HEK293 (cell line): ENCODE measurements around the gene MGST2.
A peak's percentile ranks its signal among the peaks of the same experiment; 100 is the strongest.

Source experiments
- CTCF ChIA-PET: fragments of 350-600 bp; formaldehyde crosslinking; extraction: SDS; loops from one replicate; lab custom pipeline; 2021; ENCODE audit warnings: antibody characterized with exemption; lab: Yijun Ruan, JAX
- POLR2A ChIA-PET: fragments of 300-600 bp; formaldehyde crosslinking; extraction: SDS; loops from one replicate; lab custom pipeline; 2020; ENCODE audit warnings: antibody characterized with exemption, inconsistent platforms; lab: Yijun Ruan, JAX
- H3K27ac ChIP-seq: fragments of 200-500 bp; sonication (Bioruptor generic); 2 replicates; pipeline ENCODE4 v1.5.1; 2014; ENCODE audit warnings: low read depth, low read length, control low read depth, inconsistent platforms; ENCODE audit errors: extremely low read depth
- H3K36me3 ChIP-seq, 2 experiments: fragments of 200-500 bp in 1 of 2; sonication (Bioruptor generic) in 1 of 2; 1 replicate in 1 of 2; 2 replicates in 1 of 2; pipeline ENCODE4 v1.5.1; 2014 to 2017; ENCODE audit warnings: inconsistent platforms in 2 of 2, low read length in 2 of 2; ENCODE audit not compliant: control insufficient read depth in 2 of 2, insufficient read depth in 1 of 2
- H3K4me1 ChIP-seq: fragments of 200-500 bp; sonication (Bioruptor generic); 2 replicates; pipeline ENCODE4 v1.5.1; 2014; ENCODE audit warnings: mild to moderate bottlenecking, low read length, inconsistent platforms; ENCODE audit not compliant: control insufficient read depth, insufficient read depth
- H3K4me3 ChIP-seq: 2 replicates; pipeline ENCODE4 v1.5.1; 2011; ENCODE audit warnings: low read depth, mild to moderate bottlenecking, control low read depth, low read length, moderate library complexity
- H3K9me3 ChIP-seq: fragments of 200-500 bp; sonication (Bioruptor generic); 2 replicates; pipeline ENCODE4 v1.5.1; 2014; ENCODE audit warnings: low read depth, low read length, inconsistent platforms; ENCODE audit not compliant: control insufficient read depth, insufficient read depth
- CTCF ChIP-seq: fragments of 450-650 bp; formaldehyde crosslinking; IDR thresholded peaks from 2 replicates; pipeline ENCODE4 v1.5.1; 2016; ENCODE audit warnings: missing biosample characterization, missing genetic modification characterization
- EGR2 ChIP-seq: fragments of 450-650 bp; formaldehyde crosslinking; IDR thresholded peaks from 2 replicates; pipeline ENCODE4 v1.5.1; 2016; ENCODE audit warnings: low read depth, missing biosample characterization, missing genetic modification characterization
- KLF10 ChIP-seq: fragments of 450-650 bp; IDR thresholded peaks from 2 replicates; pipeline ENCODE4 v1.5.1; 2018; ENCODE audit warnings: missing biosample characterization, mild to moderate bottlenecking, missing genetic modification characterization
- OVOL3 ChIP-seq: fragments of 450-650 bp; formaldehyde crosslinking; IDR thresholded peaks from 2 replicates; pipeline ENCODE4 v1.5.1; 2016; ENCODE audit warnings: missing biosample characterization, missing genetic modification characterization
- PRDM6 ChIP-seq: fragments of 450-650 bp; formaldehyde crosslinking; IDR thresholded peaks from 2 replicates; pipeline ENCODE4 v1.5.1; 2017; ENCODE audit warnings: missing biosample characterization, missing genetic modification characterization
- REPIN1 ChIP-seq: fragments of 450-650 bp; formaldehyde crosslinking; IDR thresholded peaks from 2 replicates; pipeline ENCODE4 v1.5.1; 2017; ENCODE audit warnings: missing biosample characterization, missing genetic modification characterization, low read depth
- SALL2 ChIP-seq: fragments of 450-650 bp; formaldehyde crosslinking; IDR thresholded peaks from 2 replicates; pipeline ENCODE4 v1.5.0; 2017; ENCODE audit warnings: missing biosample characterization, mild to moderate bottlenecking, missing genetic modification characterization, borderline replicate concordance
- SCRT1 ChIP-seq: fragments of 450-650 bp; formaldehyde crosslinking; IDR thresholded peaks from 2 replicates; pipeline ENCODE4 v1.5.1; 2016; ENCODE audit warnings: missing biosample characterization, missing genetic modification characterization, borderline replicate concordance
- SCRT2 ChIP-seq: fragments of 450-650 bp; formaldehyde crosslinking; IDR thresholded peaks from 2 replicates; pipeline ENCODE4 v1.5.1; 2016; ENCODE audit warnings: missing biosample characterization, missing genetic modification characterization
- SP7 ChIP-seq: fragments of 450-650 bp; formaldehyde crosslinking; IDR thresholded peaks from 2 replicates; pipeline ENCODE4 v1.5.1; 2016; ENCODE audit warnings: missing biosample characterization, missing genetic modification characterization
- ZBTB10 ChIP-seq: fragments of 450-650 bp; formaldehyde crosslinking; IDR thresholded peaks from 2 replicates; pipeline ENCODE4 v1.5.1; 2016; ENCODE audit warnings: missing biosample characterization, missing genetic modification characterization
- ZEB2 ChIP-seq: fragments of 450-650 bp; formaldehyde crosslinking; IDR thresholded peaks from 2 replicates; pipeline ENCODE4 v1.5.1; 2016; ENCODE audit warnings: missing biosample characterization, missing genetic modification characterization
- ZFHX2 ChIP-seq: fragments of 450-650 bp; formaldehyde crosslinking; conservative IDR thresholded peaks from 2 replicates; pipeline ENCODE4 v1.5.1; 2016; ENCODE audit warnings: missing biosample characterization, missing genetic modification characterization
- ZNF140 ChIP-seq: fragments of 450-650 bp; formaldehyde crosslinking; IDR thresholded peaks from 2 replicates; pipeline ENCODE4 v1.5.1; 2016; ENCODE audit warnings: missing biosample characterization, missing genetic modification characterization
- ZNF184 ChIP-seq: fragments of 450-650 bp; IDR thresholded peaks from 2 replicates; pipeline ENCODE4 v1.5.1; 2018; ENCODE audit warnings: missing biosample characterization, mild to moderate bottlenecking, missing genetic modification characterization
- ZNF24 ChIP-seq: fragments of 450-650 bp; formaldehyde crosslinking; IDR thresholded peaks from 2 replicates; pipeline ENCODE4 v1.5.1; 2016; ENCODE audit warnings: missing biosample characterization, missing genetic modification characterization
- ZNF366 ChIP-seq: fragments of 450-650 bp; formaldehyde crosslinking; conservative IDR thresholded peaks from 2 replicates; pipeline ENCODE4 v1.5.1; 2016; ENCODE audit warnings: missing biosample characterization, missing genetic modification characterization
- ZNF561 ChIP-seq: fragments of 450-650 bp; IDR thresholded peaks from 2 replicates; pipeline ENCODE4 v1.5.1; 2018; ENCODE audit warnings: missing biosample characterization, missing genetic modification characterization, borderline replicate concordance
- ZNF654 ChIP-seq: fragments of 450-650 bp; formaldehyde crosslinking; IDR thresholded peaks from 2 replicates; pipeline ENCODE4 v1.5.1; 2016; ENCODE audit warnings: low read depth, missing biosample characterization, missing genetic modification characterization
- ZNF660 ChIP-seq: fragments of 450-650 bp; IDR thresholded peaks from 2 replicates; pipeline ENCODE4 v1.5.1; 2018; ENCODE audit warnings: missing biosample characterization, mild to moderate bottlenecking, missing genetic modification characterization
- ZNF701 ChIP-seq: fragments of 450-650 bp; formaldehyde crosslinking; IDR thresholded peaks from 2 replicates; pipeline ENCODE4 v1.5.1; 2016; ENCODE audit warnings: missing biosample characterization, missing genetic modification characterization
- ZNF777 ChIP-seq: fragments of 450-650 bp; formaldehyde crosslinking; IDR thresholded peaks from 2 replicates; pipeline ENCODE4 v1.5.1; 2017; ENCODE audit warnings: missing biosample characterization, missing genetic modification characterization, borderline replicate concordance

The MGST2 gene

GRCh38 chr4:139651282-139652194 lies 14.1 kb upstream of the MGST2 start (continued):
- no peak for TF ChIP-seq ZBTB10 (tag by site-specific recombination)
- TF ChIP-seq ZNF660 (tag by site-specific recombination): no peak
- peak; percentile 75 for TF ChIP-seq ZNF654 (tag by site-specific recombination)
- no peak for TF ChIP-seq SP7
- no peak for TF ChIP-seq EGR2 (tag by site-specific recombination)
- TF ChIP-seq SALL2 (tag by site-specific recombination): no peak
- peak; percentile 92 for TF ChIP-seq SCRT1 (tag by site-specific recombination)
- TF ChIP-seq ZNF561: no peak
- TF ChIP-seq ZFHX2 (tag by site-specific recombination): 0 out of 2 replicates have a peak, but pooled peaks have one; percentile 12
- TF ChIP-seq ZNF140 (tag by site-specific recombination): no peak
- TF ChIP-seq OVOL3 (tag by site-specific recombination): no peak
- no peak for TF ChIP-seq REPIN1
- no peak for TF ChIP-seq KLF10 (tag by site-specific recombination)
- TF ChIP-seq ZNF777 (tag by site-specific recombination): peak; percentile 39; the same call in 1 of the 2 replicates
- TF ChIP-seq ZNF24 (tag by site-specific recombination): no peak
- no peak for TF ChIP-seq ZNF184 (tag by site-specific recombination)
- TF ChIP-seq SCRT2 (tag by site-specific recombination): peak; percentile 98
- peak; percentile 54; the same call in 1 of the 2 replicates for TF ChIP-seq CTCF
- no peak for TF ChIP-seq PRDM6 (tag by site-specific recombination)
- no peak for TF ChIP-seq ZNF701 (tag by site-specific recombination)
- TF ChIP-seq, all 188 proteins: peak for 12

GRCh38 chr4:139654516-139654915 lies 11.1 kb upstream of the MGST2 start:
- H3K4me3 ChIP-seq: no peak overlapping the region
- POLR2A ChIA-PET: no interaction called here
- H3K4me1 ChIP-seq: no peaks in the 10 kb centered on the region
- H3K27ac ChIP-seq: no peak overlapping the region
- TF ChIP-seq ZNF366 (tag by site-specific recombination) (no peak), ZEB2 (tag by site-specific recombination) (no peak)
- CTCF ChIA-PET: interaction anchor here (0.5 to 2.0 kb wide), 8 partner anchors 48 to 983 kb away, joined by 3 to 9 read pairs (median 4); no protein-coding TSS in a partner anchor
- H3K9me3 ChIP-seq: no peaks in the 10 kb centered on the region
- H3K36me3 ChIP-seq: no peaks in the 10 kb centered on the region
